Measurements from ENCODE around the gene GALNT3. TPM values are rescaled to one million over a fixed set of nuclear protein-coding genes. Genes with fewer than 3 reads are reported as not detected.

GALNT3 gene
- total and polyA plus RNA-seq, 2 donors (not counting 1 experiment from before 2014, with no cell fraction given), result 5.7 to 15.9 TPM

GRCh38 chr2:165757906-165758675 lies 36.0 kb downstream of the GALNT3 start:
- intact Hi-C loops (cut with micrococcal nuclease), result loop anchor here (5.0 kb wide), 1 partner anchor 656 kb away; no protein-coding TSS in a partner anchor
- Histone ChIP-seq H3K4me1 (ENCODE audit: control insufficient read depth in 2 of 2, insufficient read depth in 2 of 2, low read length in 2 of 2) (no peaks in the 10 kb centered on the region), H3K36me3 (replicated peaks in 1 of 2; ENCODE audit: control extremely low read depth in 1 of 2, control insufficient read depth in 1 of 2, extremely low read depth in 1 of 2, insufficient read depth in 2 of 2, low read length in 1 of 2) (peaks cover 15 to 21% of the 10 kb centered on the region in 2 experiments), H3K79me2 (ENCODE audit: control insufficient read depth, insufficient read depth, low read length) (no peaks in the 10 kb centered on the region), H2AFZ (ENCODE audit: insufficient read depth, low read depth, low read length, poor library complexity, severe bottlenecking) (no peak overlapping the region), H3K4me2 (replicated peaks; ENCODE audit: low read depth, low read length, poor library complexity, severe bottlenecking) (no peak overlapping the region), H3K9ac (ENCODE audit: low read length) (no peak overlapping the region), H3K9me3 (ENCODE audit: control extremely low read depth in 1 of 3, control insufficient read depth in 2 of 3, insufficient read depth in 1 of 3, low read length in 2 of 3) (no peaks in the 10 kb centered on the region), H3K27me3 (replicated peaks in 1 of 4; ENCODE audit: control extremely low read depth in 1 of 4, control insufficient read depth in 3 of 4, insufficient read depth in 4 of 4, low read length in 3 of 4) (no peaks in the 10 kb centered on the region), H4K20me1 (ENCODE audit: control insufficient read depth, insufficient read depth, low read length, poor library complexity, severe bottlenecking) (no peaks in the 10 kb centered on the region), H3K27ac (ENCODE audit: low read length in 2 of 2) (no peak overlapping the region), H3K4me3 (ENCODE audit: control extremely low read depth in 1 of 5, extremely low read depth in 1 of 5, insufficient read depth in 1 of 5, low read depth in 2 of 5, low read length in 4 of 5) (no peak overlapping the region)
- H3K4me1 Mint-ChIP-seq, result no peaks in the 10 kb centered on the region
- DNase-seq, result no peak
- H3K27ac Mint-ChIP-seq, result no peak overlapping the region
- CTCF ChIA-PET, result no interaction called here
- WGBS (ENCODE audit: insufficient coverage), result no CpG with 5 or more reads among the region's 4 CpGs
- H3K9me3 Mint-ChIP-seq (ENCODE audit: insufficient read depth), result no peaks in the 10 kb centered on the region
- TF ChIP-seq EZH2 (IDR thresholded peaks at IDR 0.05; ENCODE audit: borderline replicate concordance, insufficient read depth, low read depth, low read length, poor library complexity, severe bottlenecking), result no peak
- TF ChIP-seq, protein P1, sequence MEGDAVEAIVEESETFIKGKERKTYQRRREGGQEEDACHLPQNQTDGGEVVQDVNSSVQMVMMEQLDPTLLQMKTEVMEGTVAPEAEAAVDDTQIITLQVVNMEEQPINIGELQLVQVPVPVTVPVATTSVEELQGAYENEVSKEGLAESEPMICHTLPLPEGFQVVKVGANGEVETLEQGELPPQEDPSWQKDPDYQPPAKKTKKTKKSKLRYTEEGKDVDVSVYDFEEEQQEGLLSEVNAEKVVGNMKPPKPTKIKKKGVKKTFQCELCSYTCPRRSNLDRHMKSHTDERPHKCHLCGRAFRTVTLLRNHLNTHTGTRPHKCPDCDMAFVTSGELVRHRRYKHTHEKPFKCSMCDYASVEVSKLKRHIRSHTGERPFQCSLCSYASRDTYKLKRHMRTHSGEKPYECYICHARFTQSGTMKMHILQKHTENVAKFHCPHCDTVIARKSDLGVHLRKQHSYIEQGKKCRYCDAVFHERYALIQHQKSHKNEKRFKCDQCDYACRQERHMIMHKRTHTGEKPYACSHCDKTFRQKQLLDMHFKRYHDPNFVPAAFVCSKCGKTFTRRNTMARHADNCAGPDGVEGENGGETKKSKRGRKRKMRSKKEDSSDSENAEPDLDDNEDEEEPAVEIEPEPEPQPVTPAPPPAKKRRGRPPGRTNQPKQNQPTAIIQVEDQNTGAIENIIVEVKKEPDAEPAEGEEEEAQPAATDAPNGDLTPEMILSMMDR (IDR thresholded peaks at IDR 0.05), result no peak
- no peak overlapping the region for H3K4me3 Mint-ChIP-seq
- H3K27me3 Mint-ChIP-seq, result no peaks in the 10 kb centered on the region
- no peak for ATAC-seq (ENCODE audit: low read depth)
- POLR2A ChIA-PET, result no interaction called here

DNA sequence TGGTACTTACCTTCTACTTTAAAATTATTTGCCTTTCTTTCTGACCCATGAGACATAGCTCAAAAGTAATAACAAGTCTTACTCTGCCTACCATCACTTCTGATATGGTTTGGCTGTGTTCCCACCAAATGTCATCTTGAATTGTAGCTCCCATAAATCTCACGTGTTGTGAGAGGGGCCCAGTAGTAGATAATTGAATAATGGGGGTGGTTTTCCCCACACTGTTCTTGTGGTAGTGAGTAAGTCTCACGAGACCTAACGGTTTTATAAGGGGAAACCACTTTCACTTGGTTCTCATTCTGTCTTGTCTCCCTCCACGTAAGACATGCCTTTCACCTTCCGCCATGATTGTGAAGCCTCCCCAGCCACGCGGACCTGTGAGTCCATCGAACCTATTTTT lies 47.5 kb downstream of the GALNT3 start:
- no peaks in the 10 kb centered on the region for H4K20me1 ChIP-seq (ENCODE audit: control insufficient read depth, insufficient read depth, low read length, poor library complexity, severe bottlenecking)
- H3K9ac ChIP-seq (ENCODE audit: low read length), result no peak overlapping the region
- H3K27me3 Mint-ChIP-seq, result no peaks in the 10 kb centered on the region
- POLR2A ChIA-PET, result no interaction called here
- no peaks in the 10 kb centered on the region for H3K9me3 Mint-ChIP-seq (ENCODE audit: insufficient read depth)
- no peak for TF ChIP-seq EZH2 (IDR thresholded peaks at IDR 0.05; ENCODE audit: borderline replicate concordance, insufficient read depth, low read depth, low read length, poor library complexity, severe bottlenecking)
- TF ChIP-seq, protein P1 (IDR thresholded peaks at IDR 0.05), result no peak
- peaks cover 7 to 9% of the 10 kb centered on the region in 2 donors for H3K4me1 ChIP-seq (ENCODE audit: control insufficient read depth in 2 of 2, insufficient read depth in 2 of 2, low read length in 2 of 2)
- H3K4me2 ChIP-seq (replicated peaks; ENCODE audit: low read depth, low read length, poor library complexity, severe bottlenecking), result no peak overlapping the region
- H3K9me3 ChIP-seq (ENCODE audit: control extremely low read depth in 1 of 3, control insufficient read depth in 2 of 3, insufficient read depth in 1 of 3, low read length in 2 of 3), result no peaks in the 10 kb centered on the region
- no peak overlapping the region for H3K4me3 Mint-ChIP-seq
- H3K36me3 ChIP-seq (replicated peaks in 1 of 2; ENCODE audit: control extremely low read depth in 1 of 2, control insufficient read depth in 1 of 2, extremely low read depth in 1 of 2, insufficient read depth in 2 of 2, low read length in 1 of 2), result peaks cover 9 to 12% of the 10 kb centered on the region in 2 experiments
- no peaks in the 10 kb centered on the region for H3K27me3 ChIP-seq (replicated peaks in 1 of 4; ENCODE audit: control extremely low read depth in 1 of 4, control insufficient read depth in 3 of 4, insufficient read depth in 4 of 4, low read length in 3 of 4)
- H3K27ac ChIP-seq (ENCODE audit: low read length in 2 of 2), result no peak overlapping the region
- no peak overlapping the region for H3K4me3 ChIP-seq (ENCODE audit: control extremely low read depth in 1 of 5, extremely low read depth in 1 of 5, insufficient read depth in 1 of 5, low read depth in 2 of 5, low read length in 4 of 5)
- no peak overlapping the region for H3K27ac Mint-ChIP-seq
- H3K4me1 Mint-ChIP-seq, result peaks cover 13% of the 10 kb centered on the region
- no peaks in the 10 kb centered on the region for H3K79me2 ChIP-seq (ENCODE audit: control insufficient read depth, insufficient read depth, low read length)
- no peak overlapping the region for H2AFZ ChIP-seq (ENCODE audit: insufficient read depth, low read depth, low read length, poor library complexity, severe bottlenecking)
- WGBS (ENCODE audit: insufficient coverage), result 82% methylated on average over 4 of the region's 8 CpGs
- intact Hi-C loops (cut with micrococcal nuclease), result no loop called here
- CTCF ChIA-PET, result interaction anchor here (0.5 kb wide), 1 partner anchor 94 kb away, joined by 3 read pairs; no protein-coding TSS in a partner anchor
- no peak for DNase-seq
- no peak for ATAC-seq (ENCODE audit: low read depth)

Data from B cell (primary cell).